HCT116 (cell line): ENCODE results near the gene MPI.

ENCODE experiments used
- CEBPB ChIP-seq: IDR thresholded peaks from 2 replicates; pipeline ENCODE4 v1.6.1; 2012; ENCODE audit warnings: low read depth
- CTCF ChIP-seq, 3 experiments: fragments of 200-600 bp in 1 of 3; sonication (generic) in 1 of 3; IDR thresholded peaks in 2 of 3; conservative IDR thresholded peaks in 1 of 3; 2 replicates each; pipeline ENCODE4 v1.5.1; 2012 to 2017; ENCODE audit warnings: low read depth in 2 of 3, low read length in 2 of 3, antibody characterized with exemption in 1 of 3, borderline replicate concordance in 1 of 3, control low read depth in 1 of 3, mild to moderate bottlenecking in 1 of 3, mixed read lengths in 1 of 3, mixed run types in 1 of 3, moderate library complexity in 1 of 3; ENCODE audit not compliant: insufficient read depth in 1 of 3
- EZH2 ChIP-seq: fragments of 200-600 bp; sonication (generic); IDR thresholded peaks from 2 replicates; pipeline ENCODE4 v1.6.1; 2017; ENCODE audit warnings: antibody characterized with exemption, mixed run types
- POLR2A ChIP-seq: IDR thresholded peaks from 2 replicates; pipeline ENCODE4 v1.7.0; 2011; ENCODE audit warnings: borderline replicate concordance; ENCODE audit not compliant: insufficient read depth, insufficient read length; ENCODE audit errors: extremely low read depth
- POLR2AphosphoS5 ChIP-seq: IDR thresholded peaks from 2 replicates; pipeline ENCODE4 v1.6.1; 2011; ENCODE audit warnings: mild to moderate bottlenecking, low read depth, low read length, moderate library complexity
- REST ChIP-seq: IDR thresholded peaks from 2 replicates; pipeline ENCODE4 v1.6.1; 2012; ENCODE audit warnings: low read depth
- SIN3A ChIP-seq: IDR thresholded peaks from 2 replicates; pipeline ENCODE4 v1.6.1; 2012; ENCODE audit warnings: low read depth
- SP1 ChIP-seq: IDR thresholded peaks from 2 replicates; pipeline ENCODE4 v1.6.1; 2012; ENCODE audit warnings: low read depth
- SRF ChIP-seq: IDR thresholded peaks from 2 replicates; pipeline ENCODE4 v1.6.1; 2012; ENCODE audit warnings: low read depth

GRCh38 chr15:74950078-74950908 is 60.5 kb downstream of the MPI start:
- TF ChIP-seq CTCF (IDR thresholded peaks at IDR 0.05 in 2 of 3, conservative IDR thresholded peaks at IDR 0.05 in 1 of 3; ENCODE audit: borderline replicate concordance in 1 of 3, insufficient read depth in 1 of 3, low read depth in 2 of 3, low read length in 2 of 3): peak in 2 of 3 experiments; percentile 98 to 100; a peak in 4 of 6 replicates
- no peak for TF ChIP-seq POLR2AphosphoS5
- no peak for TF ChIP-seq REST
- TF ChIP-seq SRF: no peak
- TF ChIP-seq POLR2A: no peak
- TF ChIP-seq CEBPB: no peak
- no peak for TF ChIP-seq EZH2
- no peak for TF ChIP-seq SP1
- TF ChIP-seq SIN3A: no peak
